GM13976 (cell line): ENCODE data around the gene TAF4.

ENCODE experiments used
- DNase-seq: peaks from one replicate; pipeline ENCODE4 v3.0.0; 2012; ENCODE audit warnings: low spot score
- CTCF ChIP-seq: IDR thresholded peaks from 2 replicates; pipeline ENCODE4 v1.5.1; 2012; ENCODE audit warnings: borderline replicate concordance, mild to moderate bottlenecking; ENCODE audit not compliant: insufficient read depth; ENCODE audit errors: extremely low read depth, missing control alignments, control extremely low read depth
- in situ Hi-C: fragments of 300-500 bp; cut with MboI; formaldehyde crosslinking; loops from one replicate; pipeline ENCODE4 v1.12.0; 2022; ENCODE audit warnings: low sequenced_read_pairs, mixed read lengths, inconsistent platforms; ENCODE audit not compliant: unreplicated experiment

The TAF4 gene

GRCh38 chr20:61925555-61926252 is 140.0 kb downstream of the TAF4 start:
- in situ Hi-C loops, result no loop called here
- no peak for DNase-seq
- no peak for TF ChIP-seq CTCF

DNA sequence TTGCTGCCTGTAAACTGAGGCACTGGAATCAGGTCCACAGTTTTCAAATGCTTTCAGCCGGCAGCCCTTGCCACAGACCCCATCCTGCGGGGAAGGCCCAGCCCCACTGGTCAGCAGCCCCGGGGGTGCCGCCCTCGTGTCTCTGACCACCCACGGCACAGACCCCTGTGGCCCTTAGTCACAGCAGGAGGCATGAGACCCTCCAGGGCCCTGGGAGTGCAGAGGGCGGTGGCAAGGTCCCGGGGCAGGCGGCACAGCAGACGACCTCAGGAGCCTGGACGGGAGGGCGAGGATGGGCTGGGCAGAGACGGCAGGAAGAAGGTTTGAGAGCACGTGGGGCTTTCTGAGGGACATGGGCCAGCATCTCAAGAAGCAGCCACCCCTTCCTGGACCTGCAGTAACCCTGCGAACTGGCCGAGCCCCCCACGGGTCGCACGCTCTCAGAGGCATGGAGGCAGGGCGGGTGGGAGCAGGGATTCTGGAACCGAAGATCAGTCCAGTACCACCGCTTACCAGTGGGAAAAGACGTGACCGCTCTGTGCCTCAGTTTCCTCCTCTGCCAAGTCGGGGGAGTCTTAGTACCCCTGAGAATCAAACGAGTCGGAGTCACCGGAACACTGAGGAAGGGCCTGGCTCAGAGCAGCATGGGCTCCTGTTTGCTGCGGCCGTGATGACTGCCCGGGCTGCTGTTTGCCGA is 140.7 kb downstream of the TAF4 start:
- no peak for TF ChIP-seq CTCF
- in situ Hi-C loops, result no loop called here
- no peak for DNase-seq
